ENCODE measurements around the gene ASAP2. TPM values are rescaled to one million over a fixed set of nuclear protein-coding genes. Genes with fewer than 3 reads are reported as not detected.
A peak's percentile ranks its signal among the peaks of the same experiment; 100 is the strongest.

Gene ASAP2
- total RNA-seq, 1 experiment from 2014 or later, result 14.3 TPM

GRCh38 chr2:9261231-9261883 lies 54.7 kb downstream of the ASAP2 start:
- no peaks in the 10 kb centered on the region for H3K36me3 Mint-ChIP-seq
- ATAC-seq (peak; percentile 65), DNase-seq (ENCODE audit: low spot score) (no peak)
- H3K27ac Mint-ChIP-seq, result peak overlapping the region; percentile 80
- H3K9me3 Mint-ChIP-seq, result no peaks in the 10 kb centered on the region
- CTCF ChIA-PET, result interaction anchor here (1.5 to 2.3 kb wide), 2 partner anchors 14 to 118 kb away, joined by 3 to 7 read pairs; no protein-coding TSS in a partner anchor
- TF ChIP-seq, protein P1, sequence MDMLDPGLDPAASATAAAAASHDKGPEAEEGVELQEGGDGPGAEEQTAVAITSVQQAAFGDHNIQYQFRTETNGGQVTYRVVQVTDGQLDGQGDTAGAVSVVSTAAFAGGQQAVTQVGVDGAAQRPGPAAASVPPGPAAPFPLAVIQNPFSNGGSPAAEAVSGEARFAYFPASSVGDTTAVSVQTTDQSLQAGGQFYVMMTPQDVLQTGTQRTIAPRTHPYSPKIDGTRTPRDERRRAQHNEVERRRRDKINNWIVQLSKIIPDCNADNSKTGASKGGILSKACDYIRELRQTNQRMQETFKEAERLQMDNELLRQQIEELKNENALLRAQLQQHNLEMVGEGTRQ (CRISPR knock-in tag; IDR thresholded peaks at IDR 0.05), result no peak
- TF ChIP-seq, protein P2, sequence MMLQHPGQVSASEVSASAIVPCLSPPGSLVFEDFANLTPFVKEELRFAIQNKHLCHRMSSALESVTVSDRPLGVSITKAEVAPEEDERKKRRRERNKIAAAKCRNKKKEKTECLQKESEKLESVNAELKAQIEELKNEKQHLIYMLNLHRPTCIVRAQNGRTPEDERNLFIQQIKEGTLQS (CRISPR knock-in tag; conservative IDR thresholded peaks at IDR 0.05), result no peak
- TF ChIP-seq ZNF671 (CRISPR knock-in tag; IDR thresholded peaks at IDR 0.05), result no peak
- TF ChIP-seq GABPB1 (CRISPR knock-in tag; IDR thresholded peaks at IDR 0.05), result peak; percentile 18; the same call in 1 of the 2 replicates
- POLR2A ChIA-PET, result no interaction called here
- no peaks in the 10 kb centered on the region for H3K27me3 Mint-ChIP-seq (ENCODE audit: low read depth)
- H3K4me3 Mint-ChIP-seq, result no peak overlapping the region
- H3K4me1 Mint-ChIP-seq, result peaks cover 54% of the 10 kb centered on the region

DNA sequence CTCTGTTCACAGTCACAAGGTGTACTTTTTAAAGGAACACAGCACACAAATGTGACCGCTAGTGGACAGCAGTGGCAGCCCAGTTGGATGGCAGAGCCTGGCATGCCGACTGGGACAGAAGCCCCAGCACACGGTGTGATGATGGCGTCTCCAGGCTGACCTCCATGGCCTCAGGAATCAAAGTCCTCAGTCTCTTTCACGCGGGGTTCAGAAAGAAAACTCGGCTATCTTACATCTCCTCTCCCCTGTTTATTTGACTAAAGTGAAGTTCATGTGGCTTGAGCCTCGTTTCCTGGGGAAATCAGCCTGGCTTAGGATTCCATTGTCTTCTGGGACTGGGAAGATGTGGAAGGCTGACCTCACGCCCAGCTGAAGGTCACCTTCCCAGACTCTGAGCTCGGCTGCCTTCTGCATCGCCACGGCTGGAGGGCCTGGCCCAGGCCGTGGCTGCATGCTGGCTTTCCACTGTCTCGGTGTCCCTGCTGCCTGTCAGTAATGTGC lies 56.1 kb downstream of the ASAP2 start:
- no peaks in the 10 kb centered on the region for H3K27me3 Mint-ChIP-seq (ENCODE audit: low read depth)
- H3K9me3 Mint-ChIP-seq, result peaks cover 3% of the 10 kb centered on the region; the same call in 1 of the 2 replicates
- ATAC-seq (no peak), DNase-seq (ENCODE audit: low spot score) (no peak)
- no peak overlapping the region for H3K4me3 Mint-ChIP-seq
- peak overlapping the region; percentile 3; the same call in 1 of the 2 replicates for H3K27ac Mint-ChIP-seq
- ChIA-PET POLR2A (no interaction called here), CTCF (interaction anchor here (0.8 kb wide), 1 partner anchor 108 kb away, joined by 3 read pairs; no protein-coding TSS in a partner anchor)
- H3K36me3 Mint-ChIP-seq, result no peaks in the 10 kb centered on the region
- H3K4me1 Mint-ChIP-seq, result peaks cover 46% of the 10 kb centered on the region
- TF ChIP-seq NFYB (CRISPR knock-in tag; conservative IDR thresholded peaks at IDR 0.05; ENCODE audit: low read depth) (no peak), ATF1 (CRISPR knock-in tag; IDR thresholded peaks at IDR 0.05) (no peak), CDX4 (CRISPR knock-in tag; IDR thresholded peaks at IDR 0.05; ENCODE audit: borderline replicate concordance) (no peak), ZNF232 (CRISPR knock-in tag; IDR thresholded peaks at IDR 0.05) (no peak), CREB1 (CRISPR knock-in tag; IDR thresholded peaks at IDR 0.05) (no peak), ZNF121 (CRISPR knock-in tag; IDR thresholded peaks at IDR 0.05) (no peak), ESRRA (CRISPR knock-in tag; IDR thresholded peaks at IDR 0.05; ENCODE audit: borderline replicate concordance) (no peak), TEAD4 (CRISPR knock-in tag; IDR thresholded peaks at IDR 0.05) (no peak), FOXJ3 (CRISPR knock-in tag; IDR thresholded peaks at IDR 0.05; ENCODE audit: borderline replicate concordance) (no peak), NR1H2 (CRISPR knock-in tag; IDR thresholded peaks at IDR 0.05) (no peak), ZNF281 (CRISPR knock-in tag; IDR thresholded peaks at IDR 0.05) (no peak), PRRX2 (CRISPR knock-in tag; IDR thresholded peaks at IDR 0.05) (no peak), CBFB (CRISPR knock-in tag; IDR thresholded peaks at IDR 0.05; ENCODE audit: low read depth) (no peak), AFF4 (CRISPR knock-in tag; IDR thresholded peaks at IDR 0.05; ENCODE audit: borderline replicate concordance) (no peak), FOXP4 (CRISPR knock-in tag; IDR thresholded peaks at IDR 0.05) (no peak)
- TF ChIP-seq, protein P3, sequence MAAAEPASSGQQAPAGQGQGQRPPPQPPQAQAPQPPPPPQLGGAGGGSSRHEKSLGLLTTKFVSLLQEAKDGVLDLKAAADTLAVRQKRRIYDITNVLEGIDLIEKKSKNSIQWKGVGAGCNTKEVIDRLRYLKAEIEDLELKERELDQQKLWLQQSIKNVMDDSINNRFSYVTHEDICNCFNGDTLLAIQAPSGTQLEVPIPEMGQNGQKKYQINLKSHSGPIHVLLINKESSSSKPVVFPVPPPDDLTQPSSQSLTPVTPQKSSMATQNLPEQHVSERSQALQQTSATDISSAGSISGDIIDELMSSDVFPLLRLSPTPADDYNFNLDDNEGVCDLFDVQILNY (CRISPR knock-in tag; IDR thresholded peaks at IDR 0.05), result no peak
- TF ChIP-seq, protein P4, sequence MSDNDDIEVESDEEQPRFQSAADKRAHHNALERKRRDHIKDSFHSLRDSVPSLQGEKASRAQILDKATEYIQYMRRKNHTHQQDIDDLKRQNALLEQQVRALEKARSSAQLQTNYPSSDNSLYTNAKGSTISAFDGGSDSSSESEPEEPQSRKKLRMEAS (CRISPR knock-in tag; IDR thresholded peaks at IDR 0.05), result no peak

Measured in WTC11 (cell line).